GM12875 (cell line): Measurements from ENCODE around the gene TP53I3.
"Not testable (repeated sequence)": the region's sequence is repeated elsewhere in the genome, so short reads cannot be mapped to it uniquely, and the experiment has no call there.

Experiments used
- H3K4me3 ChIP-seq: one replicate; pipeline ENCODE4 v1.5.1; 2011; ENCODE audit warnings: low read depth, low read length, control low read depth
- CTCF ChIP-seq: IDR thresholded peaks from 2 replicates; pipeline ENCODE4 v1.5.1; 2011; ENCODE audit warnings: low read depth, mild to moderate bottlenecking, control low read depth, inconsistent platforms, low read length, moderate library complexity, borderline replicate concordance; ENCODE audit not compliant: insufficient read depth

Gene TP53I3

DNA sequence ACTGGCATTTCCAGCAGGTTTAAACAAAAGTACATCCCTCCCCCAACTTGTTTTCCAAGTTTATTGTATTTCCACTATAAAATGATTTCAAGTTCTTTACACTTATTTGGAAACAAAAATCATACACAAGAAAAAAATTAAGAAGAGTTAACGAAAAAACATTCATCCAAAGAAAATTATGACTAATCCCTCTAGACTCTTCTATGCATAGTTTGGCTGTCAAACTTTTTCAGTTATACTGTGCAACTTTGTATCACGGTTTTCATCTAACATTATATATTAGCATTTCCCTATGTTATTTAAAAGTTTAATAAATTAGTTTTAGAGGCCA lies 38.1 kb downstream of the TP53I3 start:
- peak overlapping the region; percentile 56 for H3K4me3 ChIP-seq
- no peak for TF ChIP-seq CTCF

- TF ChIP-seq CTCF, result no peak
- no peak overlapping the region for H3K4me3 ChIP-seq
Measured at GRCh38 chr2:24045511-24046508, 38.8 kb downstream of the TP53I3 start.

DNA sequence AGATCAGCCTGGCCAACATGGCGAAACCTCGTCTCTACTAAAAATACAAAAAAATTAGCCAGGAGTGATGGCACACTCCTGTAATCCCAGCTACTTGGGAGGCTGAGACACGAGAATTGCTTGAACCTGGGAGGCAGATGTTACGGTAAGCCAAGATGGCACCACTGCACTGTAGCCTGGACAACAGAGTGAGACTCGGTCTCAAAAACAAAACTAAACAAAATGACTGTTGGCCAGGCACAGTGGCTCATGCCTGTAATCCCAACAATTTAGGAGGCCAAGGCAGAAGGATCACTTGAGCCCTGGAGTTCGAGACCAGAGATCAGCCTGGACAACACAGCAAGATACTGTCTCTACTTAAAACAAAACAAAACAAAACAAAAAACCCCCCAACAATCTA lies 41.5 kb downstream of the TP53I3 start:
- not testable (repeated sequence) for H3K4me3 ChIP-seq

- no peak for TF ChIP-seq CTCF
- H3K4me3 ChIP-seq, result no peak overlapping the region
Measured at GRCh38 chr2:24040511-24040910, 44.1 kb downstream of the TP53I3 start.

- no peak overlapping the region for H3K4me3 ChIP-seq
- no peak for TF ChIP-seq CTCF
Measured at GRCh38 chr2:24038786-24039499, 45.7 kb downstream of the TP53I3 start.
